ENCODE measurements around the gene AAMDC.

Gene AAMDC

GRCh38 chr11:77865805-77866204 lies 44.9 kb downstream of the AAMDC start:
- Histone ChIP-seq H3K4me2 (ENCODE audit: low read length) (no peak overlapping the region), H3K79me2 (ENCODE audit: control insufficient read depth, low read length) (no peaks in the 10 kb centered on the region), H3K4me3 (ENCODE audit: low read length) (no peak overlapping the region), H3K9me3 (ENCODE audit: control insufficient read depth, insufficient read depth, low read length) (no peaks in the 10 kb centered on the region), H4K20me1 (ENCODE audit: control insufficient read depth, insufficient read depth, low read depth, low read length) (no peaks in the 10 kb centered on the region), H3K36me3 (ENCODE audit: control insufficient read depth, low read length) (peaks cover 3% of the 10 kb centered on the region; the same call in 1 of the 2 replicates), H3F3A (ENCODE audit: control insufficient read depth, insufficient read depth) (no peaks in the 10 kb centered on the region), H3K27ac (ENCODE audit: low read depth, low read length) (no peak overlapping the region), H3K4me1 (ENCODE audit: control insufficient read depth, low read length) (no peaks in the 10 kb centered on the region), H3K27me3 (ENCODE audit: control insufficient read depth, low read length) (no peaks in the 10 kb centered on the region), H3K9me2 (replicated peaks; ENCODE audit: control insufficient read depth, low read length) (no peaks in the 10 kb centered on the region)
- TF ChIP-seq, protein P1, sequence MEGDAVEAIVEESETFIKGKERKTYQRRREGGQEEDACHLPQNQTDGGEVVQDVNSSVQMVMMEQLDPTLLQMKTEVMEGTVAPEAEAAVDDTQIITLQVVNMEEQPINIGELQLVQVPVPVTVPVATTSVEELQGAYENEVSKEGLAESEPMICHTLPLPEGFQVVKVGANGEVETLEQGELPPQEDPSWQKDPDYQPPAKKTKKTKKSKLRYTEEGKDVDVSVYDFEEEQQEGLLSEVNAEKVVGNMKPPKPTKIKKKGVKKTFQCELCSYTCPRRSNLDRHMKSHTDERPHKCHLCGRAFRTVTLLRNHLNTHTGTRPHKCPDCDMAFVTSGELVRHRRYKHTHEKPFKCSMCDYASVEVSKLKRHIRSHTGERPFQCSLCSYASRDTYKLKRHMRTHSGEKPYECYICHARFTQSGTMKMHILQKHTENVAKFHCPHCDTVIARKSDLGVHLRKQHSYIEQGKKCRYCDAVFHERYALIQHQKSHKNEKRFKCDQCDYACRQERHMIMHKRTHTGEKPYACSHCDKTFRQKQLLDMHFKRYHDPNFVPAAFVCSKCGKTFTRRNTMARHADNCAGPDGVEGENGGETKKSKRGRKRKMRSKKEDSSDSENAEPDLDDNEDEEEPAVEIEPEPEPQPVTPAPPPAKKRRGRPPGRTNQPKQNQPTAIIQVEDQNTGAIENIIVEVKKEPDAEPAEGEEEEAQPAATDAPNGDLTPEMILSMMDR (IDR thresholded peaks at IDR 0.05; ENCODE audit: low read depth, low read length, poor library complexity, severe bottlenecking) = no peak
- no peak for TF ChIP-seq EZH2phosphoT487 (IDR thresholded peaks at IDR 0.05; ENCODE audit: borderline replicate concordance, low read length)

DNA sequence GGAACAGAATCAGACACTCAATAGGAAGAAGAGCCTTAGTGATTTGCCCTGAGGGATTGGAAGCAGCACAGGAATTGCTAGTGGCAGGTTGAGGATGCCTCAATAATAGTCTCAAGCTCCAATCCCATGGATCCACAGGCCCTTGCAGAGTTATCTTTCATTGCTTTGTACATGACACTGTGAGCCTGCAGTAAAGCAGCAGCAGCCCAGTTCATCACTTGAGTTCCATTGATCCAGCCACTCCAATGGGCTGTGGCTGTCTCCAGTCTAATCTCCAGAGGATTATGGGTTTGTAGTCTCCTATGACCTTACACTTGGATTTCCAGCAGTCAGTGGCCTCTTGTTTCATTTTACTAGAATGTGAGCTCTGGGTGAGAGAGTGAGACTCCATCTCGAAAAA lies 45.4 kb downstream of the AAMDC start:
- Histone ChIP-seq H3K9me3 (ENCODE audit: control insufficient read depth, insufficient read depth, low read length) (no peaks in the 10 kb centered on the region), H3K27me3 (ENCODE audit: control insufficient read depth, low read length) (no peaks in the 10 kb centered on the region), H3K36me3 (ENCODE audit: control insufficient read depth, low read length) (peaks cover 3% of the 10 kb centered on the region; the same call in 1 of the 2 replicates), H3K9me2 (replicated peaks; ENCODE audit: control insufficient read depth, low read length) (no peaks in the 10 kb centered on the region), H3K27ac (ENCODE audit: low read depth, low read length) (no peak overlapping the region), H3K79me2 (ENCODE audit: control insufficient read depth, low read length) (no peaks in the 10 kb centered on the region), H3K4me3 (ENCODE audit: low read length) (no peak overlapping the region), H3K4me2 (ENCODE audit: low read length) (no peak overlapping the region), H4K20me1 (ENCODE audit: control insufficient read depth, insufficient read depth, low read depth, low read length) (no peaks in the 10 kb centered on the region), H3F3A (ENCODE audit: control insufficient read depth, insufficient read depth) (no peaks in the 10 kb centered on the region), H3K4me1 (ENCODE audit: control insufficient read depth, low read length) (no peaks in the 10 kb centered on the region)
- no peak for TF ChIP-seq EZH2phosphoT487 (IDR thresholded peaks at IDR 0.05; ENCODE audit: borderline replicate concordance, low read length)
- TF ChIP-seq, protein P1 (IDR thresholded peaks at IDR 0.05; ENCODE audit: low read depth, low read length, poor library complexity, severe bottlenecking) = no peak

DNA sequence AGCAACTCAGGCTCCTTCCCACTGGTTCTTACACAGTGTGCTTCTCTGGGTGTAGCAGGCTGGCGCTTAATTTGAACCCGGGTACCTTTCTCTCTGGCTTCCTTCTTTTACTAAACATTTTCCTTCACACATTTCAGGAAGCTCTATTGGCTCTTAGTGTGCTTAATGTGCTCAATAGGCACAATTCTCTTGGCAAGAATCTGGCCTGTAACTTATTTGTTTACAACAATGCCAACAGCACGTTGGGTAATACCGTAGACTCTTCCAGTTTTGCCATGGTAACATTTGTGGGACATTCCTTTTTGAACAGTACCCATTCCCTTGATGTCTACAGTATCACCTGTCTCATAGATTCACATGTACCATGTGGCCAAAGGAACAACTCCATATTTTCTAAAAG lies 47.8 kb downstream of the AAMDC start:
- peaks cover 6% of the 10 kb centered on the region; the same call in 1 of the 2 replicates for H3K36me3 ChIP-seq (ENCODE audit: control insufficient read depth, low read length)
- H3K4me3 ChIP-seq (ENCODE audit: low read length) = no peak overlapping the region
- H3K9me3 ChIP-seq (ENCODE audit: control insufficient read depth, insufficient read depth, low read length) = no peaks in the 10 kb centered on the region
- no peaks in the 10 kb centered on the region for H3F3A ChIP-seq (ENCODE audit: control insufficient read depth, insufficient read depth)
- H3K4me2 ChIP-seq (ENCODE audit: low read length) = no peak overlapping the region
- no peaks in the 10 kb centered on the region for H3K4me1 ChIP-seq (ENCODE audit: control insufficient read depth, low read length)
- no peaks in the 10 kb centered on the region for H3K27me3 ChIP-seq (ENCODE audit: control insufficient read depth, low read length)
- H3K79me2 ChIP-seq (ENCODE audit: control insufficient read depth, low read length) = no peaks in the 10 kb centered on the region
- H3K9me2 ChIP-seq (replicated peaks; ENCODE audit: control insufficient read depth, low read length) = no peaks in the 10 kb centered on the region
- H4K20me1 ChIP-seq (ENCODE audit: control insufficient read depth, insufficient read depth, low read depth, low read length) = no peaks in the 10 kb centered on the region
- no peak overlapping the region for H3K27ac ChIP-seq (ENCODE audit: low read depth, low read length)
- TF ChIP-seq, protein P1 (IDR thresholded peaks at IDR 0.05; ENCODE audit: low read depth, low read length, poor library complexity, severe bottlenecking) = no peak
- no peak for TF ChIP-seq EZH2phosphoT487 (IDR thresholded peaks at IDR 0.05; ENCODE audit: borderline replicate concordance, low read length)

All from DOHH2 (cell line).